ENCODE results near the gene UCP3.

The UCP3 gene

DNA sequence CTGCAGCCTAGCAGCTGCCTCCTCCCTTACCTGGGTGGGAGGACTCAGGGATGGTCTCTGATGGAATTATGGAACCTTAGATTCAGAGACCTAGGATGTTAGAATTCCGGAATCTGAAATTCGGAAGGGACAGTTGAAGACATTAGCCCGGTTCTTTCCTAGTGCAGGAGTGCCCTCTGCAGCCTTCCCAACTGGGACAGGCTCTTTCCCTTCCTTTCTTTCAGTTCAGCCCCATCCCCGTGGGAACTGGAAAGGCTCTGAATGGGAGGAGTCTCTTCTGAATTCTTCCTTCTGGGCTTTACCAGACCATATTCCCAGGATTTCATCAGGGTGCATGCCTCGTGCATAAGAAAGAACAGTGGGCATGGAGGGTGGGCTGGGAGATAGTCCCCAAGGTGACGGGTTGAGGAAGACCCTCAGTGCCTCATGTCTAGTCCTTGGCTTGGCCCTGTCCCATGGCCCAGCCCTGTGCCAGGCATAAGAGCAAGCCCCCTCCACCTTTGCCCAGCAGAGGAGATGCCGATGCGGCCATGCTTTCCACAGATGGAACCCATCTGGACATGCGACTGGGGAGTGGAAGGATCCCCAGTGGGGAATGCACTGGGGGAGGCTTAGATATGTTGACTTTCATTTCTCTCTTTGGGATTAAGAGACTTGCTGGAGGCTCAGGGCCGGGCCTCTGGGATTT, 43.7 kb downstream of the UCP3 start:
- Histone ChIP-seq H3K27ac (no peak overlapping the region), H3K36me3 (no peaks in the 10 kb centered on the region), H3K9me3 (no peaks in the 10 kb centered on the region), H3K4me1 (ENCODE audit: control insufficient read depth in 1 of 2, insufficient read depth in 1 of 2, low read depth in 1 of 2, low read length in 1 of 2) (peaks cover 3 to 5% of the 10 kb centered on the region in 2 experiments), H3K27me3 (peaks cover 11% of the 10 kb centered on the region), H3K4me3 (ENCODE audit: low read depth in 1 of 2, low read length in 1 of 2) (no peak overlapping the region)
- TF ChIP-seq, protein P1, sequence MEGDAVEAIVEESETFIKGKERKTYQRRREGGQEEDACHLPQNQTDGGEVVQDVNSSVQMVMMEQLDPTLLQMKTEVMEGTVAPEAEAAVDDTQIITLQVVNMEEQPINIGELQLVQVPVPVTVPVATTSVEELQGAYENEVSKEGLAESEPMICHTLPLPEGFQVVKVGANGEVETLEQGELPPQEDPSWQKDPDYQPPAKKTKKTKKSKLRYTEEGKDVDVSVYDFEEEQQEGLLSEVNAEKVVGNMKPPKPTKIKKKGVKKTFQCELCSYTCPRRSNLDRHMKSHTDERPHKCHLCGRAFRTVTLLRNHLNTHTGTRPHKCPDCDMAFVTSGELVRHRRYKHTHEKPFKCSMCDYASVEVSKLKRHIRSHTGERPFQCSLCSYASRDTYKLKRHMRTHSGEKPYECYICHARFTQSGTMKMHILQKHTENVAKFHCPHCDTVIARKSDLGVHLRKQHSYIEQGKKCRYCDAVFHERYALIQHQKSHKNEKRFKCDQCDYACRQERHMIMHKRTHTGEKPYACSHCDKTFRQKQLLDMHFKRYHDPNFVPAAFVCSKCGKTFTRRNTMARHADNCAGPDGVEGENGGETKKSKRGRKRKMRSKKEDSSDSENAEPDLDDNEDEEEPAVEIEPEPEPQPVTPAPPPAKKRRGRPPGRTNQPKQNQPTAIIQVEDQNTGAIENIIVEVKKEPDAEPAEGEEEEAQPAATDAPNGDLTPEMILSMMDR (IDR thresholded peaks at IDR 0.05), result no peak

DNA sequence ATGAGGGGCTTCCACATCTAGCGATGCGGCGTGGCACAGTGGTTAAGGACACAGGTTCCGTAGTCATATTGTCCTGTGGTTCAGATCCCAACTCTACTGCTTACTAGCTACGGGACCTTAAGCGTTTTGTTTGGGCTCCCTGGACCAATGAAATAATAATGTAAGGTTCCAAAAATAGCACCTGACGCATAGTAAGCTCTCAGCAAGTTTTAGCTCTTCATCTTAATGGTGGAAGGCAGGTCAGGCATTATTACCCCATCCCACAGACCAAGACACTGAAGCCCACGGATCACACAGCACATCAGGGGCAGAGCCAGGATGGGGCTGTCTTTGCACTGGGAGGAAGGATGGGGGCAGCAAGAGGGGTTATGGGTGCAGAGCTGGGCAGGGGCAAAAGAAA, 45.0 kb downstream of the UCP3 start:
- no peak overlapping the region for H3K27ac ChIP-seq
- H3K27me3 ChIP-seq, result peaks cover 11% of the 10 kb centered on the region
- H3K9me3 ChIP-seq, result no peaks in the 10 kb centered on the region
- TF ChIP-seq, protein P1 (IDR thresholded peaks at IDR 0.05), result no peak
- H3K4me3 ChIP-seq (ENCODE audit: low read depth in 1 of 2, low read length in 1 of 2), result no peak overlapping the region
- H3K4me1 ChIP-seq (ENCODE audit: control insufficient read depth in 1 of 2, insufficient read depth in 1 of 2, low read depth in 1 of 2, low read length in 1 of 2), result peaks cover 3 to 5% of the 10 kb centered on the region in 2 experiments
- H3K36me3 ChIP-seq, result no peaks in the 10 kb centered on the region

GRCh38 chr11:73962101-73962705, 46.7 kb downstream of the UCP3 start:
- Histone ChIP-seq H3K27me3 (peaks cover 25% of the 10 kb centered on the region), H3K27ac (no peak overlapping the region), H3K4me3 (ENCODE audit: low read depth in 1 of 2, low read length in 1 of 2) (no peak overlapping the region), H3K4me1 (ENCODE audit: control insufficient read depth in 1 of 2, insufficient read depth in 1 of 2, low read depth in 1 of 2, low read length in 1 of 2) (peaks cover 3 to 5% of the 10 kb centered on the region in 2 experiments), H3K9me3 (no peaks in the 10 kb centered on the region), H3K36me3 (no peaks in the 10 kb centered on the region)
- TF ChIP-seq, protein P1 (IDR thresholded peaks at IDR 0.05), result no peak

DNA sequence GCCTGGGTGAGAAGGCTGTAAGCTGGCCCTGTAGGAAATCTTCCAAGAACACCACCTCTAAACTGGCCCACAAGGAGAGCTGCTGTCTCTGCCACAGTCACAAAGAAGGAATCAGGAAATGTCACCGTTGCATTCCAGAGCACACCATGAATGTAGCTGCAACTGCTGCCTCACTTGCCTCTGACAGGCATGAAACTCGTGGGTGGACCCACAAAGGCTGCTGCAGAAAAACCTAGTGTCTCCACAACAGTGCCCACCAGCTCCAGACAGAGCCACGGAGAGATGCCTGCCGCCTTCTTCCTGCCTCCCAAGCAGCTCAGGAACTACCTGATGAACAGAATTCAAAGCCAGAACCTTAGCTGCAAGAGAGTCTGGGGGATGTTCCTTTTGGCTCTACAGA, 47.6 kb downstream of the UCP3 start:
- no peaks in the 10 kb centered on the region for H3K36me3 ChIP-seq
- H3K9me3 ChIP-seq, result no peaks in the 10 kb centered on the region
- TF ChIP-seq, protein P1 (IDR thresholded peaks at IDR 0.05), result no peak
- peaks cover 3 to 5% of the 10 kb centered on the region in 2 experiments for H3K4me1 ChIP-seq (ENCODE audit: control insufficient read depth in 1 of 2, insufficient read depth in 1 of 2, low read depth in 1 of 2, low read length in 1 of 2)
- H3K4me3 ChIP-seq (ENCODE audit: low read depth in 1 of 2, low read length in 1 of 2), result no peak overlapping the region
- peaks cover 33% of the 10 kb centered on the region for H3K27me3 ChIP-seq
- H3K27ac ChIP-seq, result no peak overlapping the region

DNA sequence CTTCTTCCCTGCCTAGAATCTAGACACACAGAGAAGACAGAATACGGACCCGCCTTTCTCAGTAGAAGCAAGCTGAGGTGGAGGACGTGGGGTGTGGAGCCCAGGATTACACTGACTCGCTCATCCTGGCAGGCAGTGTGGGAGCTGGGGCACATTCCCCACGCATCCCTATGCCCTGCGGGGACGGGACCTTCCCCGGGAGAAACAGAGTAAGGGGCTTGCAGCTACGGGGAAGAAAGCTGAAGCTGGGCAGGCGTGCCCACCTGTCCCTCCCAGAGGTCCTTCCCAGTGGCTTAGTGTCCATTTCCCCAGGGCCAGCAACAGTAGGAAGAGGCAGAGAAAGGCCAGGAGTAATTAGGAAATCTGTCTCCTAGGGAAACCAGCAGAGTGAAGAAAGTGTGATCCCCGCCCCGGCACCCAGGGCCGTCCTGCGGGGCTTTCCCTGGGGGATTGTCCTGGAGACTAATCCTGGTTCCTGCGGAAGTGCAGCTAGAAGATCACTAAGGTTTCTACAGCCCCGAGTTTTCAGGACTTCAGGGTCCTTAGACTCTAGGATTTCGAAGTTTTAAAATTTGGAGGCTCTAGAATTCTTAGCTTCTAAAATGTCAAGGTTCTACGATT, 50.3 kb downstream of the UCP3 start:
- H3K27ac ChIP-seq, result no peak overlapping the region
- H3K9me3 ChIP-seq, result no peaks in the 10 kb centered on the region
- no peaks in the 10 kb centered on the region for H3K4me1 ChIP-seq (ENCODE audit: control insufficient read depth in 1 of 2, insufficient read depth in 1 of 2, low read depth in 1 of 2, low read length in 1 of 2)
- no peak overlapping the region for H3K4me3 ChIP-seq (ENCODE audit: low read depth in 1 of 2, low read length in 1 of 2)
- no peaks in the 10 kb centered on the region for H3K36me3 ChIP-seq
- H3K27me3 ChIP-seq, result peaks cover 32% of the 10 kb centered on the region
- TF ChIP-seq, protein P1 (IDR thresholded peaks at IDR 0.05), result no peak

Data from neutrophil (primary cell).